MV-4-11 (cell line): ENCODE measurements around the gene GRID1.

Source experiments
- DNase-seq: peaks from one replicate; lab custom pipeline; 2025; lab: John Stamatoyannopoulos, UW

Gene GRID1

GRCh38 chr10:86370006-86370585, 3.5 kb upstream of the GRID1 start:
- no peak for DNase-seq

GRCh38 chr10:86368987-86369386, 2.4 kb upstream of the GRID1 start:
- no peak for DNase-seq

- no peak for DNase-seq
These were observed 1.5 kb upstream of the GRID1 start for GRCh38 chr10:86368046-86368445.

- DNase-seq, result no peak
These were observed 757 bp upstream of the GRID1 start for GRCh38 chr10:86367152-86367951.

DNA sequence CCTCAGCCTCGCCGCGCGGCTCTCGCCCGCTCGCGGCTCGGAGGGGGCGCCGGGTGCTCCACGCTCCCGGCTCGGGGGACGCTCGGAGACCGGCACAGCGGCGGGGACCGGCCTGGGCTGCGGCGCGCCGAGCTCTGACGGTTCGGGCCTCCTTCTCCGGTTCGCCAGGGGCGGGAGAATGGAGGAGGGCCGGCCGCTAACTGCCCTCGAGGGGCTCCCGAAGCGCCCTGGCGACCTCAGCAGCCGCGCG, 232 bp upstream of the GRID1 start:
- no peak for DNase-seq

DNA sequence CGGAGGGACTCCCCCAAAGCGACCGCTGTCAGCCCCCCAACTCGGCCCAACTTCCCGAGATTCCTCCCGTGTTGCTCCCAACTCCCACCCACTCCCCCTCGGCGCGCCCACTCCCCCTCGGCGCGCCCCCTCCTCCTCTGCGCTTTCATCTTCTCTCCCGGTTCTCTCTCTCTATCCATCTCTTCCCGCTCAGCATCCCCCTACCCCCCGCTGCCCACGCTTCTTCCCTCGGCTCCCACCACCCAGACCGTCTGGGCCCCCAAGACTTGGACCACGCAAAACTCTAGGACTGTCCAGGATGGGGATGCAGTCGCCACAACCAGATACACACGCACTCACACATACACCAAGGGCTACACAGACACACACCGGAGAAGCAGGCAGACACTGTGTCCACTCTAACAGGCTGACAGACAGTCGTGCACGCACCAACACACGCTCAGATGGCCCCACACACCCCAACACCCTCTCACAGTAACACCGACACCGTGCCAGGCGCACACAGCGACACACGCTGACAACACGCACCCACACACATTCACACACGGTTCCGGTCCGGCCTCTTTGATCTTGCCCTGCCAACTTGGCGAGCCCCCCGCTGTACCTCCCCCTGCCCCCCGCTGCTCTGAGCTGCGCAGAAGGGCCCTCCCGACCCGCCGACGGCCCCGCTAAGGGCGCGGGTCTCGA, 1.1 kb downstream of the GRID1 start:
- DNase-seq, result no peak

DNA sequence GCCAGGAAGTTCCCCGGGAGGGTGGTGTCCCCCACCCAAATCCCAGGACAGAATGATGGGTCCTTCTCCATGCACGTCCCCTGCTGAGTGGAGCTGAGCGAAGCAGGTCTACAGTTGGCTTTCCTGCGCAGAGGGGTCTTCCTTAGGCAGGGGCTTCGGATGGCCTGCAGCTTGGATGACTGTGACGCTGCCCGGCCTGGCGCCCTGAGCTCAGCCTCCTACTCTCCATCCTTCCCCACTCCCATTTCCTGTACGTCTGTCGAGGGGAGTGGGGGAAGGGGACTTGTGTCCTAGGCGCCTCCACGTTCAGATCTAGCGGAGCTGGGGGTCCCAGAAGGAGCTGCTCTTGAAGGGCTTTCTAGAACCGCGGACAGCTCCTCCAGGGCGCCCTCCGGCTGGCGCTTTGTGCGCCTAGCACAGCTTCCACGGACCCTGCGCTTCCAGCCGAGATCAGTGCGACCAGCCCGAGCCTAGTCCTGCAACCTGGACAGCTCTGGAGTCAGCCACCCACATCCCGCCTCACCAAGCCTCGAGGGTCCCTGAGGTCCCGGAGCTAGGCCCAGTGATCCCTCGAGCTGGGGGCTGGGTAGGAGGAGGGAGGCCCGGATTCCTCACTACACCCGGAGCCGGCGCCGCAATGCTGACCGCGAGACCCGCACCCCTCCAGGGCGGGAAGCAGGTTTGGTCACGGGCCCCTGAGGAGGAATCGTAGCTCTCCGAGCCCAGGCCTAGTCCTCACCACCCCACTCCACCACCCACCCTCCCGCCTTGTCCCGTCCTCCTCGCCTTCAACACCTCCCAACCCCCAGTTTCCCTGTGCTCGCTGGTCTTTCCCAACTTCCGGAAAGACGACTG, 1.9 kb downstream of the GRID1 start:
- no peak for DNase-seq

DNA sequence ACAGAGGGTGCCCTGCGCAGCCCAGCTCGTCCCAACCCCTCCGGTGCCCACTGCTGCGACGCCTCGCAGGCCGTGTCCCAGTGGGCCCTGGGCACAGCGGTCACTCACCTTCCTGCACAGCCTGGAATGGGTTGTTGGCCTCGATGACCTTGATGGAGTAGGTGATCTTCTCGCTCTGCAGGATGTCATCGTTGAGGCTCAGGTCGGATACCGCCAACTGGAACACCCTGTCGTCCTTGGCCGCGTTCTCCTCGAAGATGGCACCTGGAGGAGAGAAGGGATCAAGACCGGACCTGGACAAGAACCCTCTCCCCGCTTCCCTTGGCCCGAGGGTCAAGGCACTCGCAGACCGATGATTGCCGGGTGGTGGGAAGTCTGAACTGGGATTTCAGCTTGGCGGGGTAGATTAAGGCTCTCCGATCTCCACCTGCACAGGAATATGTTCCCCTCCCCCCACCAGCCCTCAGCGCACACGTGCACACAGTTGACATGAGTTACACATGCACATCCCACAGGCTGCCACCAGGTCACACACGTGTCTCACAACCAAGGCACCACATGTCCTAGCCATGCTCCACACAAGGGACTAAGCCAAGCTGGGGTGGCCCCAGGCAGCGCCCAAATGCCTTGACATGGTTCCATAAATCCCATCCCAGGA, 2.6 kb downstream of the GRID1 start:
- no peak for DNase-seq

GRCh38 chr10:86363184-86363832, 3.3 kb downstream of the GRID1 start:
- no peak for DNase-seq

DNA sequence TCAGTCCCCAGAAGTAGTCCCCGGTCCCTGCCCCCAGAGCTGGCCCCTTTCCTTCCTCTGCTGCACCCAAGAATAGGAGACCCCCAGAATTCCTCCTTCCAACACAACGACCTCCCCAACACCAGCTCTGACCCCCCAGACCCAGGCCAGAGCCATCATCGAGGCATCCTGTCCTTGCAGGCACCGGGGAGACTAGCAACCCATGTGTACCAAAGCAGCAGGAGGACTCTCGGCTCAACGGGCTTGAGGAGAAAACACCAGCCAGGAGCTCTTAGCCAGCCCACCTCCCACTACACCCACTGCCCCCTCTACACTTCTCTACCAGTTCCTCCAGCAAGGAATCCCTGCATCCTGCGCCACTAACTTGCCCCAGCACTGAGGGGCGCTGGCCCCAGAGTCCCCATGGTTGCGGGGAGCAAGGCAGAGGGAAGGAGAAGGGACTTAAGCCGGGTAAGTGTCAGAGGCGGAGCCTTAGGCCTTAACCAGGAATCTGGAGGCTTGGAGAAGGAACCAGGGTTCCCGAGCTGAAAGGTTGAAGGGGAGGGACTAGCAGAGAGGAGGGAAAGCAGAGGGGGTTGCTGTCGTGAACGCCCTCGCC, 3.9 kb downstream of the GRID1 start:
- no peak for DNase-seq

- no peak for DNase-seq
These were observed 4.5 kb downstream of the GRID1 start for GRCh38 chr10:86362129-86362527.

DNA sequence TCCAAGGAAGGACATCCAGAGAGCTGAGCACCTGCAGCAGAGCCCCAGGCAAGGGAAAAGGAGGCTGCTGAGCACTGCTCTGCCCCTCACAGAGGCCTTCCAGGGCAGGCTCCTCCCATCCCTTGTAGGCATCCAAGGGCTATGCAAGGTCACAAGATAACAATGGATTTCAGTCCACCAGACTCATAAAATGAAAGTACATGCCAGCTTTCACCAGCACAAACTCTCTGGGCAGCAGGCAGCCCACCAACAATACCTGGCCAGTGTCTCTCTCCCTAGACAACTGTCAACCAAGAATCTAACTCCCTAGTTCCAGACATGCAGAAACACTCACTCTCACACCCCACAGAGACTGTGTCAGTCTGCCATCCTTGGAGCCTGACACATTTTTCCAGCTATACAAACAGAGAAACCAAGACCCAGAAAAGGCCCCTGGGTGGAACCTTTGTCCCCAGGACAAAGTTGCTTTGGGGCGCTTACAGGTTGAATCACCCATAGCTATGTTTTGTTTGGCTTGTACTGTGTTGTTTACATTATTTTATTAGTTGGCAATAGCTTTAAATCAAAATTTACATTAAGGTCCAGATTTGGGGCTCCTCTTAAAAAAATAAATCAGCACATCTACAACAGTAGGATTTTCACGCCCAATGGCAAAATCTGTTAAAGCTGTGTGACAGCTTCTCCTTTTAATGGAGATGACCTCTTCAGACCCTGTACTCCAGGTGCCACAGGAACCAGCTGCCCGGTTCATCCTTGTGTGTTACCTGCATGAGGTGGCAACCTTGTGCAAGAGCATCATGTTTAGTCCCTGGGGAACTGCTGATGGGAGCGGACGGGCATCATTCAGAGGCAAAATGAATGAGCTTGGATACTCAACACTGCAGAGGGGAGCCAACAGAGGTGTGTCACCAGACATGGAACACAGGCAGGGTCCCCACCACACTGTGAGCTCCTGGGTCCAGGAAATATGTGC, 5.2 kb downstream of the GRID1 start:
- no peak for DNase-seq

- DNase-seq, result peak; percentile 60
These were observed 5.9 kb downstream of the GRID1 start for GRCh38 chr10:86360657-86361056.

DNA sequence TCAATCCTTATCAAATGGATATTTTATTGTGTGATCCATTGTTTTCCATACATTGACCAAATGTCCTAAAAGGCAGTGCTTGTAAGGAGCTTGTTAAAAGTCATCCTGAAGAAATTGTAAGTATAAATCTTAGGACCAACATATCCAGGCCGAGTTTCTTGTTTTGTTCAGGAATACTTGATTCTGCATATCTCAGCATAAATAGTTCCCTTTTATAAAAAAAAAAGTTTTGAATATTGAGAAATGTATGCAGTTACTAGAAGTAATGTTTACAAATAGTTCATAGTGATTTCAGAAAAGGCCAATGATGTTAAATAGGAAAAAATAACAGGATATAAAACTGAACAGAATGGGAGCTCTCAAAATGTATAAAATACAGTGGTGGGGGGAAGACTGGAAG, 6.6 kb downstream of the GRID1 start:
- DNase-seq, result no peak

DNA sequence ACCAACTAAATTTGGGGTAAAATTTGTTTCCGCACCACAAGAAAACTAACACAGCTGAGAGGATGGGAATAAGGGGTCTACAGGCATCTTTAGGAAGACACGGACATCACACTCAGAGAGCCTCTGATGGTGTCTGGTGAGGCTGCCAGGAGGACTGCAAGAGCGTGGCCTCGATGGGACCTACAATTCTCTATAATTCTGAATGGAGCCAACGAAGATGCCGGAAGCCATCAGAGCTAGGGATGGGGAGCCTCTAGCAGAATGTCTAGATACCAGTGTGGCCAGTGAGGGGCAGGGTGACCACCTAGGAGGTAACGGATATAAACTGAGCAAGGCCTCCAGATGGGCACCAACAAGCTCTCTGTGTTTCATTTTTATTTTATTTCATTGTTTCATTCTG, 7.5 kb downstream of the GRID1 start:
- no peak for DNase-seq

- DNase-seq, result no peak
These were observed 8.9 kb downstream of the GRID1 start for GRCh38 chr10:86357676-86358075.

- peak; percentile 37 for DNase-seq
These were observed 9.6 kb downstream of the GRID1 start for GRCh38 chr10:86357041-86357440.

DNA sequence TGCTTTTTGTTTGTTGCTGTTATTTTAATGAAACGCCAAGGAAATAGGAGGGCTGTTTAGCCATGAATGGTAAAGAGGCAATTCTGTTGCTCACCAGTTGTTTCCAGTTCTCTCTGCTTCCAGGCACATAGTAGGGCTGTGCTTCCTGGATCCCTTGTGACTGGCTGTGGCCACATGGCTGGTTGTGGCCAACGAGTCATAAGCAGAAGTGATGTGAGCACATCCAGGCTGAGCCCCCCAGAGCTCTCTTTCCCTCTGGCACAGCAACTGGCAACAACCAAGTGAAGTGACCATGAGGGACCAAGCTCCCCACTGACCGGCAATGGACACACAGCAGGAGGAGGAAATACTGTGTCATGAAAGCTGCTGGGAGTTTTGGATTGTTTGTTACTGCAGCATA, 10.3 kb downstream of the GRID1 start:
- DNase-seq, result peak; percentile 72

- peak; percentile 97 for DNase-seq
These were observed 11.0 kb downstream of the GRID1 start for GRCh38 chr10:86355571-86356038.
